ENCODE measurements around the gene EGR2.

DNA sequence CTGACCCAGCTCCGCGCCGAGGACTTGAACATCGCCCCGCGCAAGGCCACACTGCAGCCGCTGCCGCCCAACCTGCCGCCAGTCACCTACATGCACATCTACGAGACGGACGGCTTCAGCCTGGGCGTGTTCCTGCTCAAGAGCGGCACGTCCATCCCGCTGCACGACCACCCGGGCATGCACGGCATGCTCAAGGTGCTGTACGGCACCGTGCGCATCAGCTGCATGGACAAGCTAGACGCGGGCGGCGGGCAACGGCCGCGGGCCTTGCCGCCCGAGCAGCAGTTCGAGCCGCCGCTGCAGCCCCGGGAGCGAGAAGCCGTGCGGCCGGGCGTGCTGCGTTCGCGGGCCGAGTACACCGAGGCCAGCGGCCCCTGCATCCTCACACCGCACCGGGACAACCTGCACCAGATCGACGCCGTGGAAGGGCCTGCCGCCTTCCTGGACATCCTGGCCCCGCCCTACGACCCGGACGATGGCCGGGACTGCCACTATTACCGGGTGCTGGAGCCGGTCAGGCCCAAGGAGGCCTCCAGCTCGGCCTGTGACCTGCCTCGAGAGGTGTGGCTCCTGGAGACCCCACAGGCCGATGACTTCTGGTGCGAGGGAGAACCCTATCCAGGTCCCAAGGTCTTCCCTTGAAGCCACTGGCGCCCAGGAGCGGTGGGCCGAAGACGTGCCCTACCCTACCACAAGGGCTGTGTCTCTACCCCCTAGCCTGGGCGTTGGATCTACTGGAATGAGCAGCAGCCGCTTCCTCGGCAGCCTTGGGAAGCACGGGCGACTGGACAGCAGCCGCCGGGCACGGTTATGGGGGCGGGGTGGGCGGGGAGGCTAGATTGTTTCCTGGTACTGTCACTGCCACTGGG, 10.7 kb downstream of the EGR2 start:
- TF ChIP-seq, protein P1, sequence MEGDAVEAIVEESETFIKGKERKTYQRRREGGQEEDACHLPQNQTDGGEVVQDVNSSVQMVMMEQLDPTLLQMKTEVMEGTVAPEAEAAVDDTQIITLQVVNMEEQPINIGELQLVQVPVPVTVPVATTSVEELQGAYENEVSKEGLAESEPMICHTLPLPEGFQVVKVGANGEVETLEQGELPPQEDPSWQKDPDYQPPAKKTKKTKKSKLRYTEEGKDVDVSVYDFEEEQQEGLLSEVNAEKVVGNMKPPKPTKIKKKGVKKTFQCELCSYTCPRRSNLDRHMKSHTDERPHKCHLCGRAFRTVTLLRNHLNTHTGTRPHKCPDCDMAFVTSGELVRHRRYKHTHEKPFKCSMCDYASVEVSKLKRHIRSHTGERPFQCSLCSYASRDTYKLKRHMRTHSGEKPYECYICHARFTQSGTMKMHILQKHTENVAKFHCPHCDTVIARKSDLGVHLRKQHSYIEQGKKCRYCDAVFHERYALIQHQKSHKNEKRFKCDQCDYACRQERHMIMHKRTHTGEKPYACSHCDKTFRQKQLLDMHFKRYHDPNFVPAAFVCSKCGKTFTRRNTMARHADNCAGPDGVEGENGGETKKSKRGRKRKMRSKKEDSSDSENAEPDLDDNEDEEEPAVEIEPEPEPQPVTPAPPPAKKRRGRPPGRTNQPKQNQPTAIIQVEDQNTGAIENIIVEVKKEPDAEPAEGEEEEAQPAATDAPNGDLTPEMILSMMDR (conservative IDR thresholded peaks at IDR 0.05), result no peak
- peak; percentile 87 for TF ChIP-seq ZFX (IDR thresholded peaks at IDR 0.05)

Measured in C4-2B (cell line).